Measurements from ENCODE around the gene BIRC7.

- TF ChIP-seq CTCF (IDR thresholded peaks at IDR 0.05) (no peak), POLR2A (IDR thresholded peaks at IDR 0.05) (no peak)
Observed at GRCh38 chr20:63253065-63253437, 17.3 kb downstream of the BIRC7 start.

Measured in right lobe of liver (tissue), 4 donors.